HepG2 (cell line): Measurements from ENCODE around the gene ZNF225. TPM values are rescaled to one million over a fixed set of nuclear protein-coding genes. Genes with fewer than 3 reads are reported as not detected.

Source experiments
- ATAC-seq: fragments of 200-7000 bp; cut with Tn5 transposase; 3 replicates; pipeline ENCODE4 v1.9.1; 2020; ENCODE audit warnings: mild to moderate bottlenecking, moderate library complexity
- BruUV-seq: library from RNA; stranded (reverse); fragments of 400-500 nt; replicated peaks from 2 replicates; lab custom pipeline; 2021; lab: Mats Ljungman, UMichigan
- CTCF ChIA-PET: fragments of 300-600 bp; formaldehyde crosslinking; extraction: SDS; loops from one replicate; lab custom pipeline; 2021; ENCODE audit warnings: low total read pairs, inconsistent platforms, low intra/inter-chr PET ratio; lab: Yijun Ruan, JAX
- POLR2A ChIA-PET: fragments of 350-600 bp; sonication (Branson Sonifier 250); formaldehyde crosslinking; loops from one replicate; lab custom pipeline; 2020; ENCODE audit warnings: antibody characterized with exemption, inconsistent platforms; lab: Yijun Ruan, JAX
- DNase-seq: peaks from one replicate; pipeline ENCODE4 v3.0.0-alpha.2; 2015; ENCODE audit warnings: low spot score
- FAIRE-seq: peaks from 3 replicates; lab custom pipeline; 2011; peaks lifted over from hg19 to GRCh38; lab: Jason Lieb, UNC
- H2AFZ ChIP-seq: one replicate; pipeline ENCODE4 v1.6.1; 2011; ENCODE audit warnings: low read length, inconsistent platforms
- H3K27ac ChIP-seq: fragments of 300-600 bp; 3 replicates; pipeline ENCODE4 v1.8.0; 2011; ENCODE audit warnings: mixed run types, mild to moderate bottlenecking, mixed read lengths, low read length, inconsistent platforms; ENCODE audit not compliant: insufficient read depth; ENCODE audit errors: extremely low read length
- H3K27me3 ChIP-seq, 2 experiments: fragments of 200-600 bp in 1 of 2; 2 replicates in 1 of 2; 3 replicates in 1 of 2; pipeline versions ENCODE4 v1.6.0 to v1.8.0; 2011; ENCODE audit warnings: low read length in 2 of 2, mild to moderate bottlenecking in 2 of 2, moderate library complexity in 2 of 2, inconsistent platforms in 1 of 2; ENCODE audit not compliant: insufficient read depth in 2 of 2, control insufficient read depth in 1 of 2
- H3K36me3 ChIP-seq, 2 experiments: fragments of 200-600 bp in 1 of 2; replicated peaks in 1 of 2; 2 replicates in 1 of 2; 3 replicates in 1 of 2; pipeline versions ENCODE4 v1.5.1 to v1.8.0; 2011; ENCODE audit warnings: low read length in 2 of 2, inconsistent platforms in 1 of 2; ENCODE audit not compliant: insufficient read depth in 2 of 2, control insufficient read depth in 1 of 2
- H3K4me1 ChIP-seq: 2 replicates; pipeline ENCODE4 v1.5.1; 2012; ENCODE audit warnings: low read length, inconsistent platforms; ENCODE audit not compliant: insufficient read depth
- H3K4me2 ChIP-seq: 2 replicates; pipeline ENCODE4 v1.6.0; 2011; ENCODE audit warnings: low read depth, low read length, inconsistent platforms
- H3K4me3 ChIP-seq, 3 experiments: fragments of 200-600 bp in 1 of 3; sonication (generic), shearing (Covaris generic) in 1 of 3; replicated peaks in 1 of 3; 2 replicates each; pipeline ENCODE4 v1.5.1; 2011 to 2016; ENCODE audit warnings: low read length in 3 of 3, inconsistent platforms in 2 of 3, low read depth in 2 of 3, mild to moderate bottlenecking in 2 of 3, control low read depth in 1 of 3, mixed read lengths in 1 of 3; ENCODE audit not compliant: insufficient read depth in 1 of 3
- H3K79me2 ChIP-seq: one replicate; pipeline ENCODE4 v1.6.1; 2011; ENCODE audit warnings: low read length, inconsistent platforms; ENCODE audit not compliant: insufficient read depth
- H3K9ac ChIP-seq: 2 replicates; pipeline ENCODE4 v1.6.0; 2011; ENCODE audit warnings: mild to moderate bottlenecking, low read depth, low read length, inconsistent platforms; ENCODE audit not compliant: insufficient read depth
- H3K9me3 ChIP-seq: 2 replicates; pipeline ENCODE4 v1.5.1; 2012; ENCODE audit warnings: mild to moderate bottlenecking, low read length
- H4K20me1 ChIP-seq: 2 replicates; pipeline ENCODE4 v1.6.0; 2011; ENCODE audit warnings: inconsistent platforms, mild to moderate bottlenecking, low read length, moderate library complexity; ENCODE audit not compliant: insufficient read depth
- MIXL1 ChIP-seq: IDR thresholded peaks from 2 replicates; pipeline ENCODE4 v1.6.1; 2016
- RARA ChIP-seq: IDR thresholded peaks from 2 replicates; pipeline ENCODE4 v1.6.1; 2016; ENCODE audit warnings: missing genetic modification reagents, missing compliant biosample characterization
- REST ChIP-seq, 2 experiments: IDR thresholded peaks; 2 replicates each; pipeline ENCODE4 v1.6.1; 2011 to 2012; ENCODE audit warnings: low read length in 2 of 2, borderline replicate concordance in 1 of 2, low read depth in 1 of 2, mild to moderate bottlenecking in 1 of 2, moderate library complexity in 1 of 2
- TCF7L2 ChIP-seq: IDR thresholded peaks from 2 replicates; pipeline ENCODE4 v1.6.1; 2011; ENCODE audit warnings: mild to moderate bottlenecking, low read depth, low read length, moderate library complexity
- ZNF275 ChIP-seq: sonication (generic); formaldehyde crosslinking; IDR thresholded peaks from 2 replicates; pipeline ENCODE4 v1.8.0; 2022; ENCODE audit warnings: missing genetic modification reagents, mild to moderate bottlenecking, inconsistent platforms, borderline replicate concordance
- ZNF547 ChIP-seq: sonication (generic); formaldehyde crosslinking; IDR thresholded peaks from 2 replicates; pipeline ENCODE4 v1.5.1; 2020; ENCODE audit warnings: mild to moderate bottlenecking, missing genetic modification reagents
- WGBS: methylation state at CpG from one replicate; pipeline ENCODE4 v1.1.6; 2017; ENCODE audit warnings: low lambda C conversion rate; 5-methylcytosine and 5-hydroxymethylcytosine counted together
- in situ Hi-C: cut with HindIII; loops from 2 replicates; pipeline ENCODE4 v1.10.0; 2017; ENCODE audit warnings: low pct_unique_long_range_greater_than_20kb; ENCODE audit not compliant: extremely low pct_ligation_motif_present
- intact Hi-C: fragments of 100-400 bp; cut with micrococcal nuclease; formaldehyde crosslinking; loops from one replicate; pipeline ENCODE4 v1.10.0; 2022; ENCODE audit not compliant: unreplicated experiment
- polyA plus RNA-seq, 8 experiments: library from polyadenylated mRNA; depleted of rRNA in 3 of 8; stranded (reverse) in 7 of 8; unstranded in 1 of 8; fragments of >200 nt; fragmentation: Illumina TruSeq in 4 of 8; extraction: Trizol in 4 of 8; gene quantifications; 2 replicates each; pipeline versions ENCODE4 v1.2.1 to v1.2.3, GENCODE V29; 2011 to 2016; ENCODE audit warnings: low read depth in 4 of 8, missing spikeins in 1 of 8, mixed read lengths in 1 of 8; ENCODE audit not compliant: insufficient read depth in 1 of 8
- total RNA-seq, 5 experiments: library from RNA; depleted of rRNA; stranded (reverse); fragments of >200 nt; fragmentation: Illumina TruSeq; extraction: Trizol; gene quantifications; 2 replicates each; pipeline ENCODE4 v1.2.3, GENCODE V29; 2016; ENCODE audit warnings: low read depth in 1 of 5
- TF ChIP-seq, protein P1 (sequence below): sonication (generic); formaldehyde crosslinking; IDR thresholded peaks from 2 replicates; pipeline ENCODE4 v1.4.0; 2020; ENCODE audit warnings: missing genetic modification reagents
- TF ChIP-seq, protein P2 (sequence below): IDR thresholded peaks from 2 replicates; pipeline ENCODE4 v1.6.1; 2016; ENCODE audit warnings: missing compliant biosample characterization, missing genetic modification reagents, borderline replicate concordance
- TF ChIP-seq, protein P3 (sequence below): sonication (generic); formaldehyde crosslinking; IDR thresholded peaks from 2 replicates; pipeline ENCODE4 v1.4.0; 2020; ENCODE audit warnings: missing genetic modification reagents

ZNF225 gene
- total and polyA plus RNA-seq, 2 of the 13 experiments (the other 11 are each of a cell fraction or from before 2014, with no cell fraction given): 0.87 to 3.3 TPM

DNA sequence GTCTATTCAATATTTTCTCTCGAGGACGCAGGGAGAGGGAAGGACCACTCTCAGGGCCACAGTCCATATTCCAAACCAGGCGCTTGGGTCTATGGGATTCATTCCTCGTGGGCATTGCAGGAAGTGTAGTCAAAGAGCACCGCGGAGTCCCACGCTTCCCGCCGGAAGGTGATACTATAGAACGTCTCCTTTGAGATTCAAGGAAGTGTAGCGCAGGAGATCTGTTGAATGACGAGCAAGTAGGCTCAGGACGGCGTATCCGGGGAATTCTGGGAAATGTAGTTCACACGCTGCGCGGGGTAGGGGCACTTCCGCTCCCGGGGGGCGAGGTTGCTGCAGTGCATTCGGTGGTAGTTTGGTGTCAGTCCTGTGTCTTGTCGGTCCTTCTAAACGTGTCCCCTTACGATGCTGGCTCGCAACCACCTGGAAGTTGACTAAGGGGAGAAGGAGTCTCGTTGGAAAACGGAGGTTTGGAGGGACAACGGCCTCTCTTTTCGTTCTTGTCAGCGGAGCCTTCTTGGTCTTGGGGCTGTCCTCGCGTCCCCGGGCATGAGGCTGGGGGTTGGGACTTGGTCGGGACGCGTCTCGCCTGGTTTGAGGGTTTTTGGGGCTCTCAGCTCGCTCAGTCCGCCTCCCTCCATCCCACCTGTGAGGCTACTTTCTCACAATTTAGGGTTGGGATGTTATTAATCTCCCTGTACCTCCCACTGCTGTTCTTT, 41.2 kb upstream of the ZNF225 start, which contains the start of gene ZNF284:
Gene ZNF284 (plus strand): TSS at position 336 of the 719 bp plus-strand sequence. CDS start 4,231 bp downstream, outside the sequence.
- WGBS: 2% methylated on average over 21 of the region's 40 CpGs
- no peaks in the 10 kb centered on the region for H3K79me2 ChIP-seq
- peak within 1 kb of the TSS; percentile 55 for H3K27ac ChIP-seq
- ChIA-PET POLR2A (interaction anchor here (0.7 kb wide), 1 partner anchor 171 kb away, joined by 3 read pairs; no protein-coding TSS in a partner anchor), CTCF (no interaction called here)
- H3K4me1 ChIP-seq: peaks cover 17% of the 10 kb centered on the region
- H3K4me2 ChIP-seq: peak within 1 kb of the TSS; percentile 91
- no peaks in the 10 kb centered on the region; a peak in 1 of 5 replicates for H3K27me3 ChIP-seq
- H3K9me3 ChIP-seq: no peaks in the 10 kb centered on the region
- H4K20me1 ChIP-seq: no peaks in the 10 kb centered on the region
- peak within 1 kb of the TSS; percentile 66 for H3K9ac ChIP-seq
- no TSS peak for BruUV-seq
- peak; percentile 84 for DNase-seq
- in situ Hi-C loops: no loop called here
- 0 out of 5 replicates have a peak, but pooled peaks cover 0 to 3% of the 10 kb centered on the region in 2 experiments for H3K36me3 ChIP-seq
- H2AFZ ChIP-seq: peak within 1 kb of the TSS; percentile 95
- intact Hi-C loops: loop anchor here (1.0 to 10.0 kb wide), 3 partner anchors 22 to 117 kb away; partner anchors contain the start of genes ZNF221, ZNF224 and ZNF230
- peak; percentile 99 for ATAC-seq
- FAIRE-seq: peak; percentile 78
- peak within 1 kb of the TSS; percentile 70 to 90 (median 83) for H3K4me3 ChIP-seq
- TF ChIP-seq, protein P1, sequence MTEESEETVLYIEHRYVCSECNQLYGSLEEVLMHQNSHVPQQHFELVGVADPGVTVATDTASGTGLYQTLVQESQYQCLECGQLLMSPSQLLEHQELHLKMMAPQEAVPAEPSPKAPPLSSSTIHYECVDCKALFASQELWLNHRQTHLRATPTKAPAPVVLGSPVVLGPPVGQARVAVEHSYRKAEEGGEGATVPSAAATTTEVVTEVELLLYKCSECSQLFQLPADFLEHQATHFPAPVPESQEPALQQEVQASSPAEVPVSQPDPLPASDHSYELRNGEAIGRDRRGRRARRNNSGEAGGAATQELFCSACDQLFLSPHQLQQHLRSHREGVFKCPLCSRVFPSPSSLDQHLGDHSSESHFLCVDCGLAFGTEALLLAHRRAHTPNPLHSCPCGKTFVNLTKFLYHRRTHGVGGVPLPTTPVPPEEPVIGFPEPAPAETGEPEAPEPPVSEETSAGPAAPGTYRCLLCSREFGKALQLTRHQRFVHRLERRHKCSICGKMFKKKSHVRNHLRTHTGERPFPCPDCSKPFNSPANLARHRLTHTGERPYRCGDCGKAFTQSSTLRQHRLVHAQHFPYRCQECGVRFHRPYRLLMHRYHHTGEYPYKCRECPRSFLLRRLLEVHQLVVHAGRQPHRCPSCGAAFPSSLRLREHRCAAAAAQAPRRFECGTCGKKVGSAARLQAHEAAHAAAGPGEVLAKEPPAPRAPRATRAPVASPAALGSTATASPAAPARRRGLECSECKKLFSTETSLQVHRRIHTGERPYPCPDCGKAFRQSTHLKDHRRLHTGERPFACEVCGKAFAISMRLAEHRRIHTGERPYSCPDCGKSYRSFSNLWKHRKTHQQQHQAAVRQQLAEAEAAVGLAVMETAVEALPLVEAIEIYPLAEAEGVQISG: peak; percentile 93
- TF ChIP-seq ZNF275 (CRISPR knock-in tag): 0 out of 2 replicates have a peak, but pooled peaks have one; percentile 44
- TF ChIP-seq REST (IDR thresholded peaks at IDR 0.05; ENCODE audit: borderline replicate concordance in 1 of 2, low read depth in 1 of 2, low read length in 2 of 2): no peak
- TF ChIP-seq, protein P2, sequence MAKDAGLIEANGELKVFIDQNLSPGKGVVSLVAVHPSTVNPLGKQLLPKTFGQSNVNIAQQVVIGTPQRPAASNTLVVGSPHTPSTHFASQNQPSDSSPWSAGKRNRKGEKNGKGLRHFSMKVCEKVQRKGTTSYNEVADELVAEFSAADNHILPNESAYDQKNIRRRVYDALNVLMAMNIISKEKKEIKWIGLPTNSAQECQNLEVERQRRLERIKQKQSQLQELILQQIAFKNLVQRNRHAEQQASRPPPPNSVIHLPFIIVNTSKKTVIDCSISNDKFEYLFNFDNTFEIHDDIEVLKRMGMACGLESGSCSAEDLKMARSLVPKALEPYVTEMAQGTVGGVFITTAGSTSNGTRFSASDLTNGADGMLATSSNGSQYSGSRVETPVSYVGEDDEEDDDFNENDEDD: peak; percentile 72; the same call in 1 of the 2 replicates
- TF ChIP-seq TCF7L2: no peak
- TF ChIP-seq MIXL1 (CRISPR knock-in tag): 0 out of 2 replicates have a peak, but pooled peaks have one; percentile 27
- TF ChIP-seq RARA (CRISPR knock-in tag): no peak
- TF ChIP-seq ZNF547 (CRISPR knock-in tag): no peak
- TF ChIP-seq, protein P3, sequence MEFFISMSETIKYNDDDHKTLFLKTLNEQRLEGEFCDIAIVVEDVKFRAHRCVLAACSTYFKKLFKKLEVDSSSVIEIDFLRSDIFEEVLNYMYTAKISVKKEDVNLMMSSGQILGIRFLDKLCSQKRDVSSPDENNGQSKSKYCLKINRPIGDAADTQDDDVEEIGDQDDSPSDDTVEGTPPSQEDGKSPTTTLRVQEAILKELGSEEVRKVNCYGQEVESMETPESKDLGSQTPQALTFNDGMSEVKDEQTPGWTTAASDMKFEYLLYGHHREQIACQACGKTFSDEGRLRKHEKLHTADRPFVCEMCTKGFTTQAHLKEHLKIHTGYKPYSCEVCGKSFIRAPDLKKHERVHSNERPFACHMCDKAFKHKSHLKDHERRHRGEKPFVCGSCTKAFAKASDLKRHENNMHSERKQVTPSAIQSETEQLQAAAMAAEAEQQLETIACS (CRISPR knock-in tag): no peak
